K562 (cell line): ENCODE results near the gene ME3.

Source experiments
- DPF2 ChIP-seq: fragments of 450-650 bp; IDR thresholded peaks from 2 replicates; pipeline ENCODE4 v1.6.1; 2016
- HLTF ChIP-seq: fragments of 450-650 bp; IDR thresholded peaks from 2 replicates; pipeline ENCODE4 v1.6.1; 2016
- NEUROD1 ChIP-seq: fragments of 150-350 bp; IDR thresholded peaks from 2 replicates; pipeline ENCODE4 v1.6.1; 2014; ENCODE audit warnings: borderline replicate concordance, low read length, low read depth; ENCODE audit not compliant: partially characterized antibody
- POLR2AphosphoS5 ChIP-seq: IDR thresholded peaks from 2 replicates; pipeline ENCODE4 v1.6.1; 2011; ENCODE audit warnings: mild to moderate bottlenecking, low read depth, low read length, moderate library complexity; ENCODE audit not compliant: control insufficient read depth, insufficient read depth
- SIN3A ChIP-seq, 2 experiments: fragments of 150-350 bp in 1 of 2; IDR thresholded peaks; 2 replicates each; pipeline ENCODE4 v1.6.1; 2011 to 2016; ENCODE audit warnings: borderline replicate concordance in 2 of 2, low read depth in 2 of 2, low read length in 2 of 2, mild to moderate bottlenecking in 2 of 2, moderate library complexity in 2 of 2; ENCODE audit not compliant: control insufficient read depth in 1 of 2
- SMC3 ChIP-seq: conservative IDR thresholded peaks from 2 replicates; pipeline ENCODE4 v1.6.1; 2011; ENCODE audit warnings: low read depth, low read length, improper control_type of control experiment; ENCODE audit not compliant: insufficient read depth
- SOX6 ChIP-seq: fragments of 450-650 bp; IDR thresholded peaks from 2 replicates; pipeline ENCODE4 v1.6.1; 2014; ENCODE audit warnings: mild to moderate bottlenecking
- TAF1 ChIP-seq: IDR thresholded peaks from 2 replicates; pipeline ENCODE4 v1.6.1; 2011; ENCODE audit warnings: mild to moderate bottlenecking, low read length, moderate library complexity; ENCODE audit not compliant: insufficient read depth, control insufficient read depth, severe bottlenecking; ENCODE audit errors: extremely low read depth
- TBL1XR1 ChIP-seq, 2 experiments: IDR thresholded peaks; 2 replicates each; pipeline ENCODE4 v1.6.1; 2012; ENCODE audit warnings: improper control_type of control experiment in 2 of 2, low read length in 2 of 2, mild to moderate bottlenecking in 1 of 2
- TF ChIP-seq, protein P1 (sequence below), 3 experiments: IDR thresholded peaks in 2 of 3; conservative IDR thresholded peaks in 1 of 3; 2 replicates each; pipeline ENCODE4 v1.5.1; 2011 to 2012; ENCODE audit warnings: low read length in 3 of 3, mild to moderate bottlenecking in 3 of 3, control low read depth in 2 of 3, improper control_type of control experiment in 1 of 3, inconsistent platforms in 1 of 3, low read depth in 1 of 3, mixed read lengths in 1 of 3, moderate library complexity in 1 of 3; ENCODE audit not compliant: insufficient read depth in 2 of 3

DNA sequence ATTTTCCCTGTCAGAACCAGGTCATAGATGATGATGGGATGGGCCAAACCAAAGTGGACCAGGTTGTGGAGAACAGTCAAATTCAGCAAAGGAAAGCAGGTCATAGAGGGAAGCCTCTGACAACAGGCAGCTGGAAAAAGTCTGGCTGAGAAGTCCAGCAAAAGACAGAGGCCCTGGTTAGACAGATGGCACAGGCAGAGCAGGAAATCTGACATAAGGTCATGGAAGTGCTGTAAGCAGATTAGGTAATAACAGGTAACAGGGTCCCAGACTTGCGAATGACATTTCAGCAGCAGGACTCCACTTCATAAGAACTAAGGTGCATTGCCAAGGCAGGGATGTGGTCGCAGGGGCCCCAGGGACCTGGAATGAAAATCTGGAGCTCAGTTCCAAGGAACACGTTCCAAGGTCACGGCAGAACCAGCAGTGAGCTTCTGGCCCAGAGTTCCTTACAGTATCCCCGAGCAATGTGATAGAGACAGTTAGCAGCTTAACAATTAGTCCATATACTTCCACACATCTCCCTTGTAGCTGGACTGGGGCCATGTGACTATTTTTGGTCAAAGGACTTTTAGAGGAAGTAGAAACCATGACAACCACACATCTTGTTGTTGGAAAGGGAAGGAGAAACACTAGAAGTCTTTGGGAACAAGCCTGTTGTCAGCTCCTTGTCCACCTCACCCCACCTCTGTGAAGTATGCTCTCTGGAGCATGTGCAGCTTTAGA, 75.4 kb downstream of the ME3 start:
- TF ChIP-seq TBL1XR1 (IDR thresholded peaks at IDR 0.05; ENCODE audit: low read length in 2 of 2) (no peak), SOX6 (no peak), TAF1 (no peak), HLTF (no peak), DPF2 (no peak), SMC3 (no peak), NEUROD1 (no peak), POLR2AphosphoS5 (no peak), SIN3A (IDR thresholded peaks at IDR 0.05; ENCODE audit: borderline replicate concordance in 2 of 2, control insufficient read depth in 1 of 2, low read depth in 2 of 2, low read length in 2 of 2) (no peak)
- TF ChIP-seq, protein P1, sequence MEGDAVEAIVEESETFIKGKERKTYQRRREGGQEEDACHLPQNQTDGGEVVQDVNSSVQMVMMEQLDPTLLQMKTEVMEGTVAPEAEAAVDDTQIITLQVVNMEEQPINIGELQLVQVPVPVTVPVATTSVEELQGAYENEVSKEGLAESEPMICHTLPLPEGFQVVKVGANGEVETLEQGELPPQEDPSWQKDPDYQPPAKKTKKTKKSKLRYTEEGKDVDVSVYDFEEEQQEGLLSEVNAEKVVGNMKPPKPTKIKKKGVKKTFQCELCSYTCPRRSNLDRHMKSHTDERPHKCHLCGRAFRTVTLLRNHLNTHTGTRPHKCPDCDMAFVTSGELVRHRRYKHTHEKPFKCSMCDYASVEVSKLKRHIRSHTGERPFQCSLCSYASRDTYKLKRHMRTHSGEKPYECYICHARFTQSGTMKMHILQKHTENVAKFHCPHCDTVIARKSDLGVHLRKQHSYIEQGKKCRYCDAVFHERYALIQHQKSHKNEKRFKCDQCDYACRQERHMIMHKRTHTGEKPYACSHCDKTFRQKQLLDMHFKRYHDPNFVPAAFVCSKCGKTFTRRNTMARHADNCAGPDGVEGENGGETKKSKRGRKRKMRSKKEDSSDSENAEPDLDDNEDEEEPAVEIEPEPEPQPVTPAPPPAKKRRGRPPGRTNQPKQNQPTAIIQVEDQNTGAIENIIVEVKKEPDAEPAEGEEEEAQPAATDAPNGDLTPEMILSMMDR (IDR thresholded peaks at IDR 0.05 in 2 of 3, conservative IDR thresholded peaks at IDR 0.05 in 1 of 3; ENCODE audit: insufficient read depth in 2 of 3, low read depth in 1 of 3, low read length in 3 of 3), result no peak
